Epithelial cell of esophagus (primary cell): ENCODE measurements around the gene LARGE2.

Experiments used
- DNase-seq: peaks from one replicate; pipeline ENCODE4 v3.0.0; 2010; ENCODE audit warnings: low read depth
- H3K4me3 ChIP-seq: 2 replicates; pipeline ENCODE4 v1.5.1; 2011; ENCODE audit warnings: mild to moderate bottlenecking, low read length, control low read depth
- CTCF ChIP-seq: IDR thresholded peaks from 2 replicates; pipeline ENCODE4 v1.5.1; 2011; ENCODE audit warnings: low read depth, mild to moderate bottlenecking, low read length, control low read depth, inconsistent platforms; ENCODE audit not compliant: insufficient read depth; ENCODE audit errors: missing control alignments

Gene LARGE2

GRCh38 chr11:45917623-45918330 is 4.7 kb upstream of the LARGE2 start, which contains the start of gene PEX16:
Gene PEX16, minus strand, starts transcription at chr11:45917877. Its CDS starts 66 bp downstream, at chr11:45917811.
- peak; percentile 100 for DNase-seq
- peak within 1 kb of the TSS; percentile 98 for H3K4me3 ChIP-seq
- TF ChIP-seq CTCF = no peak

- no peak for TF ChIP-seq CTCF
- DNase-seq = peak; percentile 78
- peak overlapping the region; percentile 98 for H3K4me3 ChIP-seq
These were observed 4.0 kb upstream of the LARGE2 start for GRCh38 chr11:45918331-45918941.

DNA sequence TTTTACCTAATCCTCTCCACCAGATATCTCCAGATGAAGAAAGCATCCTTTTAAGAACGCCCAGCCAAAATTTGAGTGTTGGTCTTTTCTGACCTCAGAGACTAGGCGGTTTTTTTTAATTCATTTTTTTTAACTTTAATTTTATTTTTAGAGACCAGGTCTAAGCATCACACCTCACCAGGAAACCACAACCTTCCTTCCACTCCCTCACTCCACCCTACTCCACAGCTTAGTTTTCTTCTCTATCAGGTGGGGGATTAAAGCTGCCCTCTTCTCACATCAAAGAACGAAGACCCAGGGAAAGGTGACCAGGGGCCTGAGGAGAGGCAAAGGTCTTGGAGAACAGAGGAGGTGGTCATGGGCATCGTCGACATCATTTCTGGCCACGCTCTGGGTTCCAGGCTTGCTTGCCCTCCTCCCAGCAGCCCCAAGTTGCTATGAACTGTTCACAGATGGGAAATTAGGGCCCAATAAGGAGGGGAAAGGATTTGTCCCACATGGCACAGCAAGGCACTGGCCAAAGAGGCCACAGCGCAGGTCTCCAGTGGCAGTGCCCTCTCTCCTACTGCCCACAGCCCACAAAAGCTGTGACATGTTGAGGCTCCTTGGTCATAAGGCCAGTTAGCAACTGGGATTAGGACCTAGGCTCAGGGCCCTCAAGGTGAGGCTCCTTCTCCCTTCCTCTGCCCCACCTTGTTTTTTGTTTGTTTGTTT is 3.3 kb upstream of the LARGE2 start:
- no peak overlapping the region for H3K4me3 ChIP-seq
- DNase-seq = no peak
- no peak for TF ChIP-seq CTCF

DNA sequence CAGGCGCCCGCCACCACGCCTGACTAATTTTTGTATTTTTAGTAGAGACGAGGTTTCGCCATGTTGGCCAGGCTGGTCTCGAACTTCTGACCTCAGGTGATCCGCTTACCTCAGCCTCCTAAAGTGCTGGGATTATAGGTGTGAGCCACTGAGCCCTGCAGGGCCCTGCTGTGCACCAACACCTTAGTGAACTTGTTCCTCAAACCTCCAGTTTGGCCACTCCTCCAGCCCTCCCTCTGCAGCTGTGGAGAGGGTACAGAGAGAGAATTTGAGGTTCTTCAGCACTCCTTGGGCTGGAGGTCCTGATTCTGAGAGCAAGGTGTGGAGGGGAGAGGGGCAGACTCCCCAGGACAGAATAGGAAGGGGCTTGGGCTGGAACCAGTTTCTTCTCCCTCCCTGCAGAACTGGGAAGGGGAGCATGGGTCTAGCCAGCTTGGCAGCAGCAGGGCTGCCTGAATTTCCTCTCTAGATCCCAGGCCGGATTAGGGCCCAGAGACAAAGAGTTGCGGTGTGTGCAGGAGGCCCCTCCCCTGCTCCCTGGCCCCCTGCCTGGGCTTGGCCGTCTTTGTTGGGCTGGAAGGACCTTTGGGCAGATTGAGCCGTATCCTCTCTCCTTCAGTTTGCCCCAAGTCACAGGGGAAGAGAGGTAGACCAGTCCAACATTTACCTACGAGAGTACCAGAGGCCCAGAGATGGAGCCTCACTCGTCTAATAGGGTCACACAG is 2.5 kb upstream of the LARGE2 start:
- no peak overlapping the region for H3K4me3 ChIP-seq
- no peak for TF ChIP-seq CTCF
- no peak for DNase-seq

DNA sequence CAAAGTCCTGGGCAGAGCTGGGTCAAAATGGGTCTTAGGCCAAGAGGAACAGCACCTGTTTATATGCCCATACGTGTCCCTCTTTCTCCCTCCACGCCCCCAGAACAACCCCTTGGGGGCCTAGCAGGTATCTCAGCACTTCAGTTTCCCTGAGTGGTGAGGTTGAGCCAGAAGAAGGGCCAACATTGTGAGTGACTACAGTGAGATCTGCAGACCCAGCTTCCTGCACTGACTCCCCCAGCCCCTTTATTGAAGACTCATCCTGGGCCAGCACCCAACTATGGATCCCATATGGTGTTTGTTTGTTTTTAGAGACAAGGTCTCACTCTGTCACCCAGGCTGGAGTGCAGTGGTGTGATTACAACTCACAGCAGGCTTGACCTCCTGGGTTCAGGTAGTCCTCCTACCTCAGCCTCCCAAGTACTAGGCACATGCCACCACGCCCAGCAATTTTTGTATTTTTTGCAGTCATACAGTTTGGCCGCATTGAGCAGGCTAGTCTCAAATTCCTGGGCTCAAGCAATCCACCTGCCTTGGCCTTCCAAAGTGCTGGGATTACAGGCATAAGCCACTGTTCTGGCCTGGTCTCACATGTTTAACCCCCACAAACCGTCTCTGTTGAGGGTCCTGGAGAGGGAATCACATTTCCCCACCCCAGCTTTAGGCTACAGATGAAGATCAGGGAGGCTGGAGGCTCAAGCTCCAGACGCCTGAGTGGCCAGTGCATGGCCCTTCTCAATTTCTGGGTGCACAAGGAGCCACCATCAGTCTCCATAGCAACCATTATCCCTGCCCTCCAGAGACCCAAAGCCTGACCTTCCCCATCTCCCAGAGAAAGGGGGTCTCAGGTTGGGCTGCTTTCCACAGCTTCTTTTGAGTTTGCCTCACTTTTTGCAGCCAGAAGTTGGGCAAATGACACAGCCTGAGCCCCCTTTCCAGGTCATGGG is 1.7 kb upstream of the LARGE2 start:
- H3K4me3 ChIP-seq = no peak overlapping the region
- TF ChIP-seq CTCF = no peak
- no peak for DNase-seq
